Daoy (cell line): ENCODE results near the gene FNIP1. TPM values are rescaled to one million over a fixed set of nuclear protein-coding genes. Genes with fewer than 3 reads are reported as not detected.
"Not testable (repeated sequence)": the region's sequence is repeated elsewhere in the genome, so short reads cannot be mapped to it uniquely, and the experiment has no call there.

ENCODE experiments used
- DNase-seq: peaks from one replicate; pipeline ENCODE4 v3.0.0-alpha.2; 2015; ENCODE audit warnings: low read depth
- total RNA-seq: library from RNA; depleted of rRNA; stranded (reverse); fragments of >200 nt; shearing (Covaris generic); gene quantifications from 2 replicates; pipeline ENCODE4 v1.2.3, GENCODE V29; 2014; rRNA removed

FNIP1 gene
- total RNA-seq, 1 experiment from 2014 or later, result 28.9 TPM

DNA sequence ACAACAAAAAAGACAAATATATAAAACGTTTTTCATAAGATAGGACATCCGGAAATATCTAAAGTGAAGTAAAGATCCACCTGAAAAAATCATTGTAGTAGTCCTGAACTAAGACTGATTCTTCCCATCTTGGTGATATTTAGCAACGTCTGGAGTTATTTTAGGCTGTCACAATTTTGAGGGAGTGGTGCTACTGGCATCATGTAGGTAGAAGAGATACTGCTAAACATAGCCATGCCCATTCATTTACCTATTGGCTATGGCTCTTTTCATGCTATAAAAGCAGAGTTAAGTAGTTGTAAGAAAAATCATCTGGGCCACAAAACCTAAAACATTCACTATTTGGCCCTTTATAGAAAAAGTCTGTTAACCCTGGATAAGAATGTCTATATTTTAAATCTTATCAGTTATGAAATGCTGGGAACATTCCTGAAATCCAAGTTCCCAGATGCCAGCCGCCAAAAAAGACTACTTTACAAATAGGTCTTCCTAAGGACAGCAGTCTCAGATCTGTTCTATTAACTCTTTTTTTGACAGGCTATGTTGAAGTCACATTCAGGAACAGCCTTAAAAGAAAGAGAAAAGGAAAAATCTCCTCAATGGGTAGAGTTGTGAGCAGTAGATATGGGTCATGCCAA, 188.8 kb downstream of the FNIP1 start:
- no peak for DNase-seq

DNA sequence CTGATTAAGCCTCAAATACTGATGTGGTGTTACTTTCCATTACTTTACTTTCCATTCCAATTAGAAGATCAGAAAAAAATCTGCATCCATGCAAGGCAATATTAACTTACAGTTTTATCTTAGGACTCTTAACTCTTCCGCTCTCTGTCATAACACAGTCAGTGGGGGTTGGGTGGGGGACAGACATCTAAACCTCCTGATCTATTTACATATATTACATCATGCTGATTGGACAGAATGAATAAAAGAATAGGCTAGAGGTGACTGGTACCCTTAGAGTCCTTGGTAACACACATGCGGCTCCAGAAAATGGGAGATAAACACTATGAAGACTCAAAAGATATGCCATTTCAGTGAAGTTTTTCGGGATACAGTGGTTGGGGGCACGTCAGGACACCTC, 189.4 kb downstream of the FNIP1 start:
- no peak for DNase-seq

DNA sequence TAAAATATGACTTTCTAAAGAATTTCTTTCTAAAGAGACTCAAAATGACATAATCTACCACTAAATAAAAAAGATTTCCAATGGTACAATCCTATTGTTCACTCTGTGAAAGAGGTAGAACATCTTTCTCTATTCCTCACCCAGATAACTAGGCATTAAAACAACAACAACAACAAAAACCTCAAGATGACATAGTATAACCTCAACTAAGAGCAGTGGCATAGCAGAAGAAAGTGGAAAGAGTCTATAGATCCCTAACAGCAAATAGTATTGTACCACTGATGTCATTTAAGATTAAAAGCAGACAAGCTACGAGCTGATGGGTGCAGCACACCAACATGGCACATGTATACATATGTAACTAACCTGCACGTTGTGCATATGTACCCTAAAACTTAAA, 191.7 kb downstream of the FNIP1 start:
- DNase-seq, result no peak

DNA sequence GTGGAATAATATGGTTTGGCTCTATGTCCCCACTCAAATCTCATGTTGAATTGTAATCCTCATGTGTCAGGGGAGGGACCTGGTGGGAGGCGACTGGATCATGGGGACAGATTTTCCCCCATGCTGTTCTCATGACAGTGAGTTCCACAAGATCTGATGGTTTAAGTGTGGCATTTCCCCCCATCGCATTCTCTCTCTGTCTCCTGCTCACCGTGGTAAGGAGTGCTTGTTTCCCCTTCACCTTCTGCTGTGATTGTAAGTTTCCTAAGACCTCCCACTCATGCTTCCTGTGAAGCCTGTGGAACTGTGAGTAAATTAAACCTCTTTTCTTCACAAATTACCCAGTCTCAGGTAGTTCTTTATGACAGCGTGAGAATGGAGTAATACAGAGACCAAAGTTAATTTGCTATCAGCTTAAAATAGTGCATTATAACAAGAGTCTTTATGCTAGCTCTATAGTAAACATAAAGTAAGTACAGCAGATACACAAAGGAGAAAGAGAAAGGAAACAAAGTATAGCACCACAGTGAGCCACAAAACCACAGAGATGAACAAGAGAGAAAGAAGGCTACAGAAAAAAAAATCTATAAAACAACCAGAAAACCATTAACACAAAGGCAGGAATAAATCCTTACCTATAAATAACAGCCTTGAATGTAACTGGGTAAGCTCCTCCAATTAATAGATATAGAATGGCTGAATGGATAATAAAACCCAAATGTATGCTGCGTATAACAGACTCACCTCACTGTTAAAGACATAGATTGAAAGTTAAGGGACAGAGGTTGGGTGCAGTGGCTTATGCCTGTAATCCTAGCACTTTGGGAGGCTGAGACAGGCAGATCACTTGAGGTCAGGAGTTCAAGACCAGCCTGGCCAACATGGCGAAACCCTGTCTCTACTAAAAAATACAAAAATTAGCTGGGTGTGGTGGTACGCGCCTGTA, 201.5 kb downstream of the FNIP1 start:
- DNase-seq, result no peak

DNA sequence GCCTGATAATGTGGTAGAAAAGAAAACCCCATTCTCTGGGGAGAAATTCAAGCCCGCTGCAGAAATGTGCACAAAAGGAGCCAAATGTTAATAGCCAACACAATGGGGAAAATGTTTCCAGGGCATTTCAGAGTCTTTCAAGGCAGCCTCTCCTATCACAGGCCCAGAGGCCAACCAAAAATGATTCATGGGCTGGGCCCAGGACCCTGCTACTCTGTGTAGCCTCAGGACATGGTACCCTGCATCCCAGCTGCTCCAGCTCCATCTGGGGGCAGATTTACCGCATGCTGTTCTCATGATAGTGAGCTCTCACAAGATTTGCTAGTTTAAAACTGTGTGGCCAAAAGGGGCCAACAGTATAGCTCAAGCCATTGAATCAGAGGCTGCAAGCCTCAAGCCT, 202.9 kb downstream of the FNIP1 start:
- DNase-seq, result no peak

DNA sequence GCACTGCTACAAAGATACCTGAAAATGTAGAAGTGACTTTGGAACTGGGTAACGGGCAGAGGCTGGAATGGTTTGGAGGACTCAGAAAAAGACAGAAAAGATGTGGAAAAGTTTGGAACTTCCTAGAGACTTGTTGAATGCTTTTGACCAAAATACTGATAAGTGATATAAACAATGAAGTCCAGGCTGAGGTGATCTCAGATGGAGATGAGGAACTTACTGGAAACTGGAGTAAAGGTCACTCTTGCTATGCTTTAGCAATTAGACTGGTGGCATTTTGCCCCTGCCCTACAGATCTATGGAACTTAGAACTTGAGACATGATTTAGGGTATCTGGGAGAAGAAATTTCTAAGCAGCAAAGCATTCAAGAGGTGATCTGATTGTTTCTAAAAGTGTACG, 203.4 kb downstream of the FNIP1 start:
- not testable (repeated sequence) for DNase-seq

Other genes with a start within 250 kb of the FNIP1 start
- 9.7 and 18.5 TPM in 2 replicates for gene RAPGEF6, start 161.8 kb downstream of the FNIP1 start, total RNA-seq
- gene MEIKIN, start 148.6 kb upstream of the FNIP1 start, total RNA-seq, result not detected in 2 replicates
- gene ACSL6, start 214.6 kb upstream of the FNIP1 start, total RNA-seq, result 0.06 and 0.46 TPM in 2 replicates